Ishikawa (cell line): ENCODE results near the gene TNFRSF8.

Source experiments
- CEBPB ChIP-seq: IDR thresholded peaks from 2 replicates; pipeline ENCODE4 v1.6.1; 2012
- CREB1 ChIP-seq: IDR thresholded peaks from 2 replicates; pipeline ENCODE4 v1.6.1; 2012; ENCODE audit warnings: low read depth
- EGR1 ChIP-seq: IDR thresholded peaks from 2 replicates; pipeline ENCODE4 v1.6.1; 2012
- EP300 ChIP-seq: IDR thresholded peaks from 2 replicates; pipeline ENCODE4 v1.6.1; 2012; ENCODE audit warnings: borderline replicate concordance
- FOXM1 ChIP-seq: IDR thresholded peaks from 2 replicates; pipeline ENCODE4 v1.6.1; 2012; ENCODE audit warnings: low read depth, borderline replicate concordance
- MAX ChIP-seq: IDR thresholded peaks from 2 replicates; pipeline ENCODE4 v1.6.1; 2012
- NFIC ChIP-seq: IDR thresholded peaks from 2 replicates; pipeline ENCODE4 v1.6.1; 2012
- RAD21 ChIP-seq: IDR thresholded peaks from 2 replicates; pipeline ENCODE4 v1.6.1; 2012; ENCODE audit warnings: low read depth
- TAF1 ChIP-seq: IDR thresholded peaks from 2 replicates; pipeline ENCODE4 v1.6.1; 2012; ENCODE audit warnings: low read depth, mild to moderate bottlenecking
- TCF12 ChIP-seq: IDR thresholded peaks from 2 replicates; pipeline ENCODE4 v1.6.1; 2012; ENCODE audit warnings: low read depth
- TEAD4 ChIP-seq: IDR thresholded peaks from 2 replicates; pipeline ENCODE4 v1.6.1; 2012
- YY1 ChIP-seq: IDR thresholded peaks from 2 replicates; pipeline ENCODE4 v1.6.1; 2012; ENCODE audit warnings: low read depth
- ZBTB7A ChIP-seq: IDR thresholded peaks from 2 replicates; pipeline ENCODE4 v1.6.1; 2012; ENCODE audit warnings: low read depth
- TF ChIP-seq, protein P1 (sequence below): IDR thresholded peaks from 2 replicates; pipeline ENCODE4 v1.6.1; 2012
- TF ChIP-seq, protein P2 (sequence below): IDR thresholded peaks from 2 replicates; pipeline ENCODE4 v1.6.1; 2012; ENCODE audit warnings: low read depth, mild to moderate bottlenecking

TNFRSF8 gene

DNA sequence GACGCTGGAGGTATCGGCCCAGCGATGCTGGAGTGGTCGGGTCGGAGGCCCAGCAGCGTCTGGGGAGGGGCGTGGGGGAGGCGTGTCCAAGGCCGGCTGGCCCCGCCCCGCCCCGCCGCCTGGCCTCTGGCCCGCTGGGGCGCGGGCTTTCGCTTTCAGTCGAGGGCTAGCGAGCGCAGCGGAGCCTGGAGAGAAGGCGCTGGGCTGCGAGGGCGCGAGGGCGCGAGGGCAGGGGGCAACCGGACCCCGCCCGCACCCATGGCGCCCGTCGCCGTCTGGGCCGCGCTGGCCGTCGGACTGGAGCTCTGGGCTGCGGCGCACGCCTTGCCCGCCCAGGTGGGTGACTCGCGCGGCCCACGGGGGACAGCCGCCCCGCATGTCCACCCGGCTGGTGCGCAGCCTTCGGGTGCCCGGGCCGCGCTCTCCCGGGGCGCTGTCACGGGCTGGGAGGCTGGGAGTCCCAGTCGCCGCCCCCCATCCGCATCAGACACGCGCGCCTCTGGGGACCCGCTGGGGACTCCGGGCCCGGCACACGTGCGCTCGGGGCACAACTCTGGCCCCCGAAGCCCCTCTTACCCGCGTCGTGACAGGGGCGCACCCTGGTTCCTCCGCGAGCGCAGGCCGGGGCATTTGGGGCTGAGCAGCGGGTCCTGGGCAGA lies 103.9 kb downstream of the TNFRSF8 start, which contains the start of gene TNFRSF1B:
Gene TNFRSF1B, plus strand, starts transcription at position 158 of the 659 bp plus-strand sequence. Its CDS starts 101 bp downstream, at position 259.
- no peak for TF ChIP-seq TAF1
- TF ChIP-seq MAX = peak; percentile 76
- TF ChIP-seq RAD21 = no peak

DNA sequence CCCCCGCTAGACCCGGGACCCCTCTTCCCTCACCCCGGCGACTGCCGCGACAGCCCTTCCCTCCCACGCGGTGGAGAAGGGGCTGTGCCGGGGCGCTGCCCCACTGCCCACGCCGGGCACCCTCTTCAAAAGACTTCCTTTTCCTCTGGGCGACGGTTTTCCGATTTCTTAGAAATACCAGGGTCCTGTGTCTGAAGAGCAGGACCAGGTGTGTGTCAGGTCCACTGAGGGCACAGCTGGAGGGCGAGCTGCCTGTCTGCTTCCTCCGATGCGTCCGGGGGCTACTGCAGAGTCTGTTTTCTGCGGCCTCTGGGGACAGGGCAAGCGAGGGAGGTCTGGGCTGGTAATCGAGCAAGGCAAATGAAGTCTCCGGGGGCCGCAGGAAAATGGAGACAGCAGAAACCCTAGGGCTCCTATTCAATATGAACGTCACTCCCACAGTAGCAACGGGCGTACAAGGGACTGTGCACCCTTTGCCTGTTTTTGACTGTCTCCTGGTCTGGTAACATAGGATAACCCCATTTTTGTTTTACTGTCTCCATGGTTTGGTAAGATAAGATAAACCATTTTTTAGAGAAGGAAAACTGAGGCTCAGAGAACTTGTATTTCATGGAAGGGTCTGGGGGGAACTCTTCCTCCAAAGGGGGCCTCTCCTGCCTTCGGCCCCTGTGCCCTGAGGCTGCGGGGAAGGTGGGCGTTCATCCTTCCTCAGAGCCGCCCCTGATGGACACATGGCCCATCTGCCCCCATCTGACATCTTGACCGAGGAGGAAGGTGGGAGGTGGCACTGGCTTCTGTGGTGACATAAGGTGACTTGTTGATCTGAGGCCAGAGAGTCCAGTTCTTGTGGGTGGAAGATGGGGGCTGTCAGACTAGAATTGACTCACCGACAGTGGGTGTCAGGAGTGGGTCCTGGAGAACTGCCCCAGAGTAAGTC lies 104.7 kb downstream of the TNFRSF8 start:
- TF ChIP-seq ZBTB7A (no peak), TCF12 (no peak)
- TF ChIP-seq, protein P1, sequence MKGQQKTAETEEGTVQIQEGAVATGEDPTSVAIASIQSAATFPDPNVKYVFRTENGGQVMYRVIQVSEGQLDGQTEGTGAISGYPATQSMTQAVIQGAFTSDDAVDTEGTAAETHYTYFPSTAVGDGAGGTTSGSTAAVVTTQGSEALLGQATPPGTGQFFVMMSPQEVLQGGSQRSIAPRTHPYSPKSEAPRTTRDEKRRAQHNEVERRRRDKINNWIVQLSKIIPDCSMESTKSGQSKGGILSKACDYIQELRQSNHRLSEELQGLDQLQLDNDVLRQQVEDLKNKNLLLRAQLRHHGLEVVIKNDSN = no peak

- TF ChIP-seq ZBTB7A (no peak), RAD21 (no peak), TEAD4 (no peak), FOXM1 (no peak), EP300 (no peak), CREB1 (no peak), EGR1 (no peak), CEBPB (no peak), YY1 (no peak), NFIC (no peak), MAX (no peak), TAF1 (no peak), TCF12 (no peak)
- TF ChIP-seq, protein P2, sequence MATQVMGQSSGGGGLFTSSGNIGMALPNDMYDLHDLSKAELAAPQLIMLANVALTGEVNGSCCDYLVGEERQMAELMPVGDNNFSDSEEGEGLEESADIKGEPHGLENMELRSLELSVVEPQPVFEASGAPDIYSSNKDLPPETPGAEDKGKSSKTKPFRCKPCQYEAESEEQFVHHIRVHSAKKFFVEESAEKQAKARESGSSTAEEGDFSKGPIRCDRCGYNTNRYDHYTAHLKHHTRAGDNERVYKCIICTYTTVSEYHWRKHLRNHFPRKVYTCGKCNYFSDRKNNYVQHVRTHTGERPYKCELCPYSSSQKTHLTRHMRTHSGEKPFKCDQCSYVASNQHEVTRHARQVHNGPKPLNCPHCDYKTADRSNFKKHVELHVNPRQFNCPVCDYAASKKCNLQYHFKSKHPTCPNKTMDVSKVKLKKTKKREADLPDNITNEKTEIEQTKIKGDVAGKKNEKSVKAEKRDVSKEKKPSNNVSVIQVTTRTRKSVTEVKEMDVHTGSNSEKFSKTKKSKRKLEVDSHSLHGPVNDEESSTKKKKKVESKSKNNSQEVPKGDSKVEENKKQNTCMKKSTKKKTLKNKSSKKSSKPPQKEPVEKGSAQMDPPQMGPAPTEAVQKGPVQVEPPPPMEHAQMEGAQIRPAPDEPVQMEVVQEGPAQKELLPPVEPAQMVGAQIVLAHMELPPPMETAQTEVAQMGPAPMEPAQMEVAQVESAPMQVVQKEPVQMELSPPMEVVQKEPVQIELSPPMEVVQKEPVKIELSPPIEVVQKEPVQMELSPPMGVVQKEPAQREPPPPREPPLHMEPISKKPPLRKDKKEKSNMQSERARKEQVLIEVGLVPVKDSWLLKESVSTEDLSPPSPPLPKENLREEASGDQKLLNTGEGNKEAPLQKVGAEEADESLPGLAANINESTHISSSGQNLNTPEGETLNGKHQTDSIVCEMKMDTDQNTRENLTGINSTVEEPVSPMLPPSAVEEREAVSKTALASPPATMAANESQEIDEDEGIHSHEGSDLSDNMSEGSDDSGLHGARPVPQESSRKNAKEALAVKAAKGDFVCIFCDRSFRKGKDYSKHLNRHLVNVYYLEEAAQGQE = no peak
- TF ChIP-seq, protein P1 = no peak
Measured at GRCh38 chr1:12168451-12169160, 105.5 kb downstream of the TNFRSF8 start.

- TF ChIP-seq, protein P2 = no peak
- TF ChIP-seq YY1 (no peak), TEAD4 (no peak), TAF1 (no peak), ZBTB7A (no peak), FOXM1 (no peak), EP300 (no peak), TCF12 (no peak), MAX (no peak), NFIC (no peak), RAD21 (no peak), CREB1 (no peak), CEBPB (no peak)
Measured at GRCh38 chr1:12169442-12170135, 106.5 kb downstream of the TNFRSF8 start.

- TF ChIP-seq ZBTB7A (no peak), MAX (no peak), TCF12 (no peak), RAD21 (no peak), EP300 (no peak), CEBPB (no peak), NFIC (no peak), TAF1 (no peak), FOXM1 (no peak)
- TF ChIP-seq, protein P1 = no peak
Measured at GRCh38 chr1:12170263-12170671, 107.2 kb downstream of the TNFRSF8 start.
